ENCODE data around the gene AIFM3. TPM values are rescaled to one million over a fixed set of nuclear protein-coding genes. Genes with fewer than 3 reads are reported as not detected.
A peak's percentile ranks its signal among the peaks of the same experiment; 100 is the strongest.

AIFM3 gene
- total and polyA plus RNA-seq, 2 of the 13 experiments (the other 11 are each of a cell fraction or from before 2014, with no cell fraction given), result 9.0 to 15.3 TPM

DNA sequence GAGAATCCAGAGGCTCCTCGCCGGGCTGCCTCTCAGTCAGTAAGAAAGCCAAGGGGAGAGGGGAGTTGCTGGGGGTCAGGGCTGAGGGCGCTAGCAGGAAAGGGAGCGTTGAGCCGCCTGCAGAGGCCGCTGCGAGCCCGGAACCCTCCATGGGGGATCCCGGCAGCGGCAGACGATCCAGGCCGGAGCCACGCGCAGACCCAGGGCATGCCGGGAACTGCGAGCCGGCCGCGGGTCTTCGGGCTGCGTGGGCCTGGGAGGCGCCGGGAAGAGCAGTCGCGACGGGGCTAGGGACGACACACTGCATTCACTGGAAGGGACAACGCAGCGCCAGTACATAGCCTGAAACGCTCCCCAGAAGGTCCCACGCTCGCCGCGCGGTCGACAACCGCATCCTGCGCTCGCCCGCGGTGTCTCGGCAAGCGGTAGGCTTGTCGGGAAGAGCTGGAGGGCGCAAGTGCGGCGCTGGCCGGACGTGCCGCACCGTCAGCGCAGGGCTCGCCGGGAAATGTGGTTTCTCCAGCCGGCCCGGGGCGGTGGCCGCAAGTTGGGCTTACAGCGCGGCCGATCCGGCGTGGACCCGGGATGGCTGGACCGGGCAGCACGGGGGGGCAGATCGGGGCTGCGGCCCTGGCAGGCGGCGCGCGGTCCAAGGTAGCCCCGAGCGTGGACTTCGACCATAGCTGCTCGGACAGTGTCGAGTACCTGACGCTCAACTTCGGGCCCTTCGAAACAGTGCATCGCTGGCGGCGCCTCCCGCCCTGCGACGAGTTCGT lies 14.9 kb downstream of the AIFM3 start, which contains the start of gene LZTR1 (continued):
- TF ChIP-seq ZNF317 (CRISPR knock-in tag; IDR thresholded peaks at IDR 0.05) (peak; percentile 92), ZSCAN21 (CRISPR knock-in tag; IDR thresholded peaks at IDR 0.05; ENCODE audit: borderline replicate concordance) (peak; percentile 87; the same call in 1 of the 2 replicates), GABPB1 (CRISPR knock-in tag; IDR thresholded peaks at IDR 0.05) (peak; percentile 98), GABPA (IDR thresholded peaks at IDR 0.05; ENCODE audit: low read depth, low read length) (peak; percentile 73), GABPA (CRISPR knock-in tag; IDR thresholded peaks at IDR 0.05; ENCODE audit: low read depth) (peak; percentile 87), HNF4A (CRISPR knock-in tag; IDR thresholded peaks at IDR 0.05) (no peak), SAFB2 (CRISPR knock-in tag; IDR thresholded peaks at IDR 0.05; ENCODE audit: borderline replicate concordance, low read depth) (peak; percentile 54; the same call in 1 of the 2 replicates), ZNF460 (CRISPR knock-in tag; IDR thresholded peaks at IDR 0.05; ENCODE audit: borderline replicate concordance) (peak; percentile 72; the same call in 1 of the 2 replicates), CCDC6 (CRISPR knock-in tag; IDR thresholded peaks at IDR 0.05) (peak; percentile 98), ZNF747 (CRISPR knock-in tag; IDR thresholded peaks at IDR 0.05; ENCODE audit: borderline replicate concordance) (peak; percentile 96; the same call in 1 of the 2 replicates), ZNF598 (CRISPR knock-in tag; IDR thresholded peaks at IDR 0.05; ENCODE audit: borderline replicate concordance) (peak; percentile 95), SMARCC2 (IDR thresholded peaks at IDR 0.05) (no peak), FOSL2 (CRISPR knock-in tag; IDR thresholded peaks at IDR 0.05) (no peak; the same call in 1 of the 2 replicates), ZMYM4 (CRISPR knock-in tag; IDR thresholded peaks at IDR 0.05) (peak; percentile 77)
- TF ChIP-seq, protein P1, sequence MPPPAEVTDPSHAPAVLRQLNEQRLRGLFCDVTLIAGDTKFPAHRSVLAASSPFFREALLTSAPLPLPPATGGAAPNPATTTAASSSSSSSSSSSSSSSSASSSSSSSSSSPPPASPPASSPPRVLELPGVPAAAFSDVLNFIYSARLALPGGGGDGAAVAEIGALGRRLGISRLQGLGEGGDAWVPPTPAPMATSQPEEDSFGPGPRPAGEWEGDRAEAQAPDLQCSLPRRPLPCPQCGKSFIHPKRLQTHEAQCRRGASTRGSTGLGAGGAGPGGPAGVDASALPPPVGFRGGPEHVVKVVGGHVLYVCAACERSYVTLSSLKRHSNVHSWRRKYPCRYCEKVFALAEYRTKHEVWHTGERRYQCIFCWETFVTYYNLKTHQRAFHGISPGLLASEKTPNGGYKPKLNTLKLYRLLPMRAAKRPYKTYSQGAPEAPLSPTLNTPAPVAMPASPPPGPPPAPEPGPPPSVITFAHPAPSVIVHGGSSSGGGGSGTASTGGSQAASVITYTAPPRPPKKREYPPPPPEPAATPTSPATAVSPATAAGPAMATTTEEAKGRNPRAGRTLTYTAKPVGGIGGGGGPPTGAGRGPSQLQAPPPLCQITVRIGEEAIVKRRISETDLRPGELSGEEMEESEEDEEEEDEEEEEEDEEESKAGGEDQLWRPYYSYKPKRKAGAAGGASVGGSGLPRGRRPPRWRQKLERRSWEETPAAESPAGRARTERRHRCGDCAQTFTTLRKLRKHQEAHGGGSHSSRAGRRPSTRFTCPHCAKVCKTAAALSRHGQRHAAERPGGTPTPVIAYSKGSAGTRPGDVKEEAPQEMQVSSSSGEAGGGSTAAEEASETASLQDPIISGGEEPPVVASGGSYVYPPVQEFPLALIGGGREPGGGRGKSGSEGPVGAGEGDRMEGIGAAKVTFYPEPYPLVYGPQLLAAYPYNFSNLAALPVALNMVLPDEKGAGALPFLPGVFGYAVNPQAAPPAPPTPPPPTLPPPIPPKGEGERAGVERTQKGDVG (CRISPR knock-in tag; IDR thresholded peaks at IDR 0.05; ENCODE audit: borderline replicate concordance), result peak; percentile 90
- TF ChIP-seq, protein P2, sequence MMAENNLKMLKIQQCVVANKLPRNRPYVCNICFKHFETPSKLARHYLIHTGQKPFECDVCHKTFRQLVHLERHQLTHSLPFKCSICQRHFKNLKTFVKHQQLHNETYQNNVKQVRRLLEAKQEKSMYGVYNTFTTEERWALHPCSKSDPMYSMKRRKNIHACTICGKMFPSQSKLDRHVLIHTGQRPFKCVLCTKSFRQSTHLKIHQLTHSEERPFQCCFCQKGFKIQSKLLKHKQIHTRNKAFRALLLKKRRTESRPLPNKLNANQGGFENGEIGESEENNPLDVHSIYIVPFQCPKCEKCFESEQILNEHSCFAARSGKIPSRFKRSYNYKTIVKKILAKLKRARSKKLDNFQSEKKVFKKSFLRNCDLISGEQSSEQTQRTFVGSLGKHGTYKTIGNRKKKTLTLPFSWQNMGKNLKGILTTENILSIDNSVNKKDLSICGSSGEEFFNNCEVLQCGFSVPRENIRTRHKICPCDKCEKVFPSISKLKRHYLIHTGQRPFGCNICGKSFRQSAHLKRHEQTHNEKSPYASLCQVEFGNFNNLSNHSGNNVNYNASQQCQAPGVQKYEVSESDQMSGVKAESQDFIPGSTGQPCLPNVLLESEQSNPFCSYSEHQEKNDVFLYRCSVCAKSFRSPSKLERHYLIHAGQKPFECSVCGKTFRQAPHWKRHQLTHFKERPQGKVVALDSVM (CRISPR knock-in tag; IDR thresholded peaks at IDR 0.05), result peak; percentile 64; the same call in 1 of the 2 replicates
- TF ChIP-seq, protein P3, sequence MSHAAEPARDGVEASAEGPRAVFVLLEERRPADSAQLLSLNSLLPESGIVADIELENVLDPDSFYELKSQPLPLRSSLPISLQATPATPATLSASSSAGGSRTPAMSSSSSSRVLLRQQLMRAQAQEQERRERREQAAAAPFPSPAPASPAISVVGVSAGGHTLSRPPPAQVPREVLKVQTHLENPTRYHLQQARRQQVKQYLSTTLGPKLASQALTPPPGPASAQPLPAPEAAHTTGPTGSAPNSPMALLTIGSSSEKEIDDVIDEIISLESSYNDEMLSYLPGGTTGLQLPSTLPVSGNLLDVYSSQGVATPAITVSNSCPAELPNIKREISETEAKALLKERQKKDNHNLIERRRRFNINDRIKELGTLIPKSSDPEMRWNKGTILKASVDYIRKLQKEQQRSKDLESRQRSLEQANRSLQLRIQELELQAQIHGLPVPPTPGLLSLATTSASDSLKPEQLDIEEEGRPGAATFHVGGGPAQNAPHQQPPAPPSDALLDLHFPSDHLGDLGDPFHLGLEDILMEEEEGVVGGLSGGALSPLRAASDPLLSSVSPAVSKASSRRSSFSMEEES (CRISPR knock-in tag; IDR thresholded peaks at IDR 0.05), result peak; percentile 81
- TF ChIP-seq, protein P4, sequence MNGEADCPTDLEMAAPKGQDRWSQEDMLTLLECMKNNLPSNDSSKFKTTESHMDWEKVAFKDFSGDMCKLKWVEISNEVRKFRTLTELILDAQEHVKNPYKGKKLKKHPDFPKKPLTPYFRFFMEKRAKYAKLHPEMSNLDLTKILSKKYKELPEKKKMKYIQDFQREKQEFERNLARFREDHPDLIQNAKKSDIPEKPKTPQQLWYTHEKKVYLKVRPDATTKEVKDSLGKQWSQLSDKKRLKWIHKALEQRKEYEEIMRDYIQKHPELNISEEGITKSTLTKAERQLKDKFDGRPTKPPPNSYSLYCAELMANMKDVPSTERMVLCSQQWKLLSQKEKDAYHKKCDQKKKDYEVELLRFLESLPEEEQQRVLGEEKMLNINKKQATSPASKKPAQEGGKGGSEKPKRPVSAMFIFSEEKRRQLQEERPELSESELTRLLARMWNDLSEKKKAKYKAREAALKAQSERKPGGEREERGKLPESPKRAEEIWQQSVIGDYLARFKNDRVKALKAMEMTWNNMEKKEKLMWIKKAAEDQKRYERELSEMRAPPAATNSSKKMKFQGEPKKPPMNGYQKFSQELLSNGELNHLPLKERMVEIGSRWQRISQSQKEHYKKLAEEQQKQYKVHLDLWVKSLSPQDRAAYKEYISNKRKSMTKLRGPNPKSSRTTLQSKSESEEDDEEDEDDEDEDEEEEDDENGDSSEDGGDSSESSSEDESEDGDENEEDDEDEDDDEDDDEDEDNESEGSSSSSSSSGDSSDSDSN (CRISPR knock-in tag; IDR thresholded peaks at IDR 0.05), result peak; percentile 86
- TF ChIP-seq, protein P5, sequence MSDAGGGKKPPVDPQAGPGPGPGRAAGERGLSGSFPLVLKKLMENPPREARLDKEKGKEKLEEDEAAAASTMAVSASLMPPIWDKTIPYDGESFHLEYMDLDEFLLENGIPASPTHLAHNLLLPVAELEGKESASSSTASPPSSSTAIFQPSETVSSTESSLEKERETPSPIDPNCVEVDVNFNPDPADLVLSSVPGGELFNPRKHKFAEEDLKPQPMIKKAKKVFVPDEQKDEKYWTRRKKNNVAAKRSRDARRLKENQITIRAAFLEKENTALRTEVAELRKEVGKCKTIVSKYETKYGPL (CRISPR knock-in tag; IDR thresholded peaks at IDR 0.05), result peak; percentile 87
